Left ventricle myocardium inferior (tissue), 1 donor: ENCODE measurements around the gene OR5M8. TPM values are rescaled to one million over a fixed set of nuclear protein-coding genes. Genes with fewer than 3 reads are reported as not detected.

ENCODE experiments used
- DNase-seq: peaks from one replicate; pipeline ENCODE4 v3.0.0-alpha.2; 2020
- H3K27ac ChIP-seq: fragments of 200-600 bp; replicated peaks from 2 replicates; pipeline ENCODE4 v1.8.0; 2021
- H3K27me3 ChIP-seq: fragments of 200-600 bp; 2 replicates; pipeline ENCODE4 v1.8.0; 2021; ENCODE audit warnings: low read depth
- H3K36me3 ChIP-seq: fragments of 200-600 bp; 2 replicates; pipeline ENCODE4 v1.8.0; 2021
- H3K4me1 ChIP-seq: fragments of 200-600 bp; 2 replicates; pipeline ENCODE4 v1.8.0; 2021
- H3K4me3 ChIP-seq: fragments of 200-600 bp; 2 replicates; pipeline ENCODE4 v1.8.0; 2021; ENCODE audit warnings: mild to moderate bottlenecking, moderate library complexity
- H3K9me3 ChIP-seq: fragments of 200-600 bp; replicated peaks from 2 replicates; pipeline ENCODE4 v1.8.0; 2021
- intact Hi-C: fragments of 100-400 bp; cut with micrococcal nuclease; formaldehyde crosslinking; loops from one replicate; pipeline ENCODE4 v1.11.0; 2022
- long read RNA-seq: library from polyadenylated mRNA; unstranded; transcript quantifications from one replicate; pipeline ENCODE4 v2.0.0, GENCODE V29; 2021
- total RNA-seq: library from RNA; stranded (reverse); fragmentation: NEBNext Ultra II Directional; extraction: Animal tissue kit (Norgen Biotek cat#: 25700); gene quantifications from one replicate; pipeline ENCODE4 v1.2.1, GENCODE V29; 2021
- TF ChIP-seq, protein P1 (sequence below): fragments of 200-600 bp; IDR thresholded peaks from 2 replicates; pipeline ENCODE4 v1.8.0; 2021; ENCODE audit warnings: antibody characterized with exemption, mild to moderate bottlenecking, borderline replicate concordance
- donor health status: DM: no; HTN: yes; CAD: no; lungs with severe emphysema.

OR5M8 gene
- total RNA-seq, result not detected
- long read RNA-seq, result 0 reads

DNA sequence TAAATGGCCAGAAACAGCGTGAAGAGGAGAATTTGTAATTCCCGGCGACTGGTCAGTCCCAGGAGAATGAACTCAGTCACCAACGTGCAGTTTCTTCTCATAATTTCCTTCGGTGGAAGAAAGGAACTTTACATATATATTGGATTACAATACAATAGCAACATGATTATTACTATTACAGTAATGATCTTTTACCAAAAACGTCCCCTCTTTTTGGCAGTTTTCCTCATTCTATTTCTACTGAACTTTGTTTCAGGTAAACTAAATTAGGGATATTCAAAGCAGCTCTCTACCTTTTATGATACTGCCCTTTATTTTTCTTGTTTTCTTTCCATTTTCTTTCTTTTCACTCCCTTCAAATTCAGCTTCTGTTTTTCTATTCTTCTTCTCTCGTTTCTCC is at the start of gene OR5M8:
Gene OR5M8 (minus strand): TSS at position 101 of the 400 bp plus-strand sequence. CDS start 0 bp downstream, at position 101.
- no peaks in the 10 kb centered on the region for H3K36me3 ChIP-seq
- no peaks in the 10 kb centered on the region for H3K4me1 ChIP-seq
- intact Hi-C loops, result no loop called here
- TF ChIP-seq, protein P1, sequence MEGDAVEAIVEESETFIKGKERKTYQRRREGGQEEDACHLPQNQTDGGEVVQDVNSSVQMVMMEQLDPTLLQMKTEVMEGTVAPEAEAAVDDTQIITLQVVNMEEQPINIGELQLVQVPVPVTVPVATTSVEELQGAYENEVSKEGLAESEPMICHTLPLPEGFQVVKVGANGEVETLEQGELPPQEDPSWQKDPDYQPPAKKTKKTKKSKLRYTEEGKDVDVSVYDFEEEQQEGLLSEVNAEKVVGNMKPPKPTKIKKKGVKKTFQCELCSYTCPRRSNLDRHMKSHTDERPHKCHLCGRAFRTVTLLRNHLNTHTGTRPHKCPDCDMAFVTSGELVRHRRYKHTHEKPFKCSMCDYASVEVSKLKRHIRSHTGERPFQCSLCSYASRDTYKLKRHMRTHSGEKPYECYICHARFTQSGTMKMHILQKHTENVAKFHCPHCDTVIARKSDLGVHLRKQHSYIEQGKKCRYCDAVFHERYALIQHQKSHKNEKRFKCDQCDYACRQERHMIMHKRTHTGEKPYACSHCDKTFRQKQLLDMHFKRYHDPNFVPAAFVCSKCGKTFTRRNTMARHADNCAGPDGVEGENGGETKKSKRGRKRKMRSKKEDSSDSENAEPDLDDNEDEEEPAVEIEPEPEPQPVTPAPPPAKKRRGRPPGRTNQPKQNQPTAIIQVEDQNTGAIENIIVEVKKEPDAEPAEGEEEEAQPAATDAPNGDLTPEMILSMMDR, result no peak
- H3K27me3 ChIP-seq, result no peaks in the 10 kb centered on the region
- H3K9me3 ChIP-seq, result peaks cover 16% of the 10 kb centered on the region
- no peak for DNase-seq
- H3K4me3 ChIP-seq, result no peak within 1 kb of the TSS
- no peak within 1 kb of the TSS for H3K27ac ChIP-seq

GRCh38 chr11:56533054-56533740 is 42.0 kb upstream of the OR5M8 start:
- intact Hi-C loops, result no loop called here
- TF ChIP-seq, protein P1, result no peak
- DNase-seq, result no peak
- Histone ChIP-seq H3K27ac (no peak overlapping the region), H3K27me3 (no peaks in the 10 kb centered on the region), H3K4me1 (no peaks in the 10 kb centered on the region), H3K9me3 (peaks cover 9% of the 10 kb centered on the region), H3K4me3 (no peak overlapping the region), H3K36me3 (no peaks in the 10 kb centered on the region)

GRCh38 chr11:56531856-56532255 is 40.7 kb upstream of the OR5M8 start:
- DNase-seq, result no peak
- intact Hi-C loops, result no loop called here
- Histone ChIP-seq H3K27ac (no peak overlapping the region), H3K36me3 (no peaks in the 10 kb centered on the region), H3K9me3 (peaks cover 9% of the 10 kb centered on the region), H3K27me3 (no peaks in the 10 kb centered on the region), H3K4me1 (no peaks in the 10 kb centered on the region), H3K4me3 (no peak overlapping the region)
- TF ChIP-seq, protein P1, result no peak

DNA sequence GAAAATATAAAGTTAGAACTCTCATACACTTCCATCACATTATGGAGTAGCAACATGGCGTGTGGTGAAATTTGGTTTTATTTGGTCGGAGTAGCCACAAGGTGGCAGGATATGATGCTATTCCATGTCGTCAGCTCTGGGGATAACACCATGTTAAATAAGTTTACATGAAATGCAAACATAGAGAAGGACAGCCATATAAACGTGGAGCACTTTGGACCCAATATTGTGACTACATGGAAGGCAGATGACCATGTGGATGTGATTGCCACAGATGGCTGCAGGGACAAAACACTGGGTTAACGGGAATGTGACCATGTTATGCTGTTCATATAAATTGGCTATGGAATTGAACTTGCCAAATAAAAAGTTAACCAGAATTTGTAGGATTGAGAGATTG is 30.8 kb upstream of the OR5M8 start:
- DNase-seq, result no peak
- no peak overlapping the region for H3K4me3 ChIP-seq
- TF ChIP-seq, protein P1, result no peak

DNA sequence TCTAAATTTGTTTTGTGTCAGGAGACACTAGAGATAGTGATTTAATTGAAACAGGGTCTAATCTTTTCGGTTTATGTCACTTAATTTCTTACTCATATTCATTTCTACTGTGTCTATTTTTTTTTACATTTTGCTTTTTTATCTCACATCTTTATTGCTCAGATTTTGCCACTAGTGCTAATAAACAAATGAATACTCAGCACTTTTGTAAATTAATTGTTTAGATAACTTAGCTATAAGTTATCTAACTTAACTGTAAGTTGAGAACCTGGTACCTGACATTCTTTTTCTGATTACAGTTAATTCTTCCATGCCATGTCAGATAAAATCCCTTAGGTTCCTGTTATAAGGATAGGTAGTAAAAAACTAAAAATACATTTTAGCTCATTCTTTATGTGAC is 22.1 kb upstream of the OR5M8 start:
- no peaks in the 10 kb centered on the region for H3K4me1 ChIP-seq
- intact Hi-C loops, result no loop called here

More for the DNA sequence above, 30.8 kb upstream of the OR5M8 start:
- Histone ChIP-seq H3K9me3 (no peaks in the 10 kb centered on the region), H3K4me1 (no peaks in the 10 kb centered on the region), H3K27me3 (no peaks in the 10 kb centered on the region), H3K27ac (no peak overlapping the region), H3K36me3 (no peaks in the 10 kb centered on the region)
- intact Hi-C loops, result no loop called here

More for the DNA sequence above, 22.1 kb upstream of the OR5M8 start:
- Histone ChIP-seq H3K27ac (no peak overlapping the region), H3K4me3 (no peak overlapping the region), H3K36me3 (no peaks in the 10 kb centered on the region), H3K27me3 (no peaks in the 10 kb centered on the region), H3K9me3 (no peaks in the 10 kb centered on the region)
- DNase-seq, result no peak
- TF ChIP-seq, protein P1, result no peak
